Breast epithelium (tissue), 4 donors: ENCODE measurements around the gene CPNE9. TPM values are rescaled to one million over a fixed set of nuclear protein-coding genes. Genes with fewer than 3 reads are reported as not detected.

Experiments used
- DNase-seq, 2 donors: peaks; one replicate each; pipeline ENCODE4 v3.0.0-alpha.2; 2019; ENCODE audit warnings: low spot score in 2 of 2
- H3K27ac ChIP-seq, 2 donors: fragments of 200-600 bp; sonication (generic) in 1 of 2; one replicate each; pipeline ENCODE4 v1.5.1; 2016 to 2019; ENCODE audit warnings: mild to moderate bottlenecking in 1 of 2
- H3K27me3 ChIP-seq, 2 donors: fragments of 200-600 bp; sonication (generic) in 1 of 2; one replicate each; pipeline versions ENCODE4 v1.5.1 to v1.6.0; 2017 to 2019; ENCODE audit warnings: control low read depth in 1 of 2, mild to moderate bottlenecking in 1 of 2
- H3K36me3 ChIP-seq: fragments of 200-600 bp; one replicate; pipeline ENCODE4 v1.5.1; 2019
- H3K4me1 ChIP-seq, 2 donors: fragments of 200-600 bp; sonication (generic); one replicate each; pipeline ENCODE4 v1.5.1; 2016 to 2019; ENCODE audit warnings: control low read depth in 1 of 2
- H3K4me3 ChIP-seq, 3 donors: fragments of 200-600 bp; sonication (generic); 1 replicate in 2 of 3; 2 replicates in 1 of 3; pipeline ENCODE4 v1.5.1; 2016 to 2019; ENCODE audit warnings: mild to moderate bottlenecking in 3 of 3, moderate library complexity in 2 of 3
- H3K9me3 ChIP-seq, 2 donors: fragments of 200-600 bp; sonication (generic) in 1 of 2; one replicate each; pipeline ENCODE4 v1.5.1; 2016 to 2019; ENCODE audit warnings: control low read depth in 1 of 2
- CTCF ChIP-seq, 3 donors: fragments of 450-650 bp; IDR thresholded peaks; one replicate each; pipeline ENCODE4 v1.5.1; 2016 to 2017; ENCODE audit warnings: antibody characterized with exemption in 3 of 3, mild to moderate bottlenecking in 3 of 3, moderate library complexity in 3 of 3
- POLR2A ChIP-seq: fragments of 450-650 bp; IDR thresholded peaks from one replicate; pipeline ENCODE4 v1.6.1; 2016; ENCODE audit warnings: antibody characterized with exemption, mild to moderate bottlenecking, moderate library complexity
- POLR2AphosphoS5 ChIP-seq, 3 donors: sonication (generic); formaldehyde crosslinking; IDR thresholded peaks; one replicate each; pipeline ENCODE4 v1.6.1; 2017; ENCODE audit warnings: antibody characterized with exemption in 3 of 3
- intact Hi-C: fragments of 100-400 bp; cut with DNase I; formaldehyde crosslinking; loops from one replicate; pipeline ENCODE4 v1.15.1; 2023; ENCODE audit warnings: low total_unique reads
- total RNA-seq, 3 donors: library from RNA; depleted of rRNA; stranded (reverse); fragments of >200 nt; gene quantifications; one replicate each; pipeline ENCODE4 v1.1.0, GENCODE V29; 2016

Gene CPNE9
- total RNA-seq, 3 donors from 2014 or later = not detected

GRCh38 chr3:9704347-9705322 is 1.0 kb downstream of the CPNE9 start:
- intact Hi-C loops = no loop called here
- TF ChIP-seq POLR2AphosphoS5 (IDR thresholded peaks at IDR 0.05) (no peak), POLR2A (no peak), CTCF (IDR thresholded peaks at IDR 0.05) (no peak)
- no peak for DNase-seq
- peaks cover 2% of the 10 kb centered on the region for H3K36me3 ChIP-seq
- no peaks in the 10 kb centered on the region for H3K9me3 ChIP-seq
- H3K4me3 ChIP-seq = peak overlapping the region; percentile 8 to 60 (median 47)
- peaks cover 0 to 9% of the 10 kb centered on the region in 2 donors for H3K4me1 ChIP-seq
- H3K27me3 ChIP-seq = no peaks in the 10 kb centered on the region
- H3K27ac ChIP-seq = no peak overlapping the region

DNA sequence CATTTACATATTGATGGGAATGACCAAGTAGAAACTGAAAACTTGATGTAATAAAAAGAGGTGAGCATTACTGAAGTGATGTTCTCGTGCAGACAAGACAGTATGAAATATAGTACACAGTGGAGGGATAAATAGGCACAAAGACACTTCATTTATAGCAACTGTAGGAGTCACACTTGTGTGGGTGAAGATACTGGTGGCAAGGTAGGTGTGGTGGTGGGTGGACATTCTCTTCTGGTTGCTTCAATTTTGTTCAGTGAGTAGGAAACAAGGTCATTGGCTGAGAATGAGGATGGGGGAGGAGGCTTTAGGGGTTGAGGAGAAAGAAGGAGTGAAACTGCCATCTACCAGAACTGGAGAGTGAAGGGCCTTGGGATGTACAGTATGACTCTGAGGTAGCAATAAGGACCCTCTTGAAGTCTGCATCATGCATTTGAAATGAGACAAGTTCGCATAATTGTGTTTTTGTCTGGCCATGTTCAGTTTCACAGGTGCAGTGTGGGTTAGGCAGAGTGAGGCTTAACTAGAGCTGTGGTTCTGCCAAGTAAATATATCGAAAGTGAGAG is 6.6 kb downstream of the CPNE9 start:
- Histone ChIP-seq H3K36me3 (no peaks in the 10 kb centered on the region), H3K4me1 (no peaks in the 10 kb centered on the region), H3K9me3 (no peaks in the 10 kb centered on the region), H3K4me3 (no peak overlapping the region), H3K27ac (no peak overlapping the region), H3K27me3 (no peaks in the 10 kb centered on the region)
- no peak for DNase-seq
- TF ChIP-seq POLR2AphosphoS5 (IDR thresholded peaks at IDR 0.05) (no peak), POLR2A (no peak), CTCF (IDR thresholded peaks at IDR 0.05) (no peak)
- intact Hi-C loops = no loop called here

- H3K9me3 ChIP-seq = no peaks in the 10 kb centered on the region
- H3K27ac ChIP-seq = no peak overlapping the region
- intact Hi-C loops = no loop called here
- no peaks in the 10 kb centered on the region for H3K36me3 ChIP-seq
- TF ChIP-seq CTCF (IDR thresholded peaks at IDR 0.05) = no peak
- no peak for TF ChIP-seq POLR2A
- TF ChIP-seq POLR2AphosphoS5 (IDR thresholded peaks at IDR 0.05) = no peak
- no peaks in the 10 kb centered on the region for H3K4me1 ChIP-seq
- no peak for DNase-seq
- H3K27me3 ChIP-seq = no peaks in the 10 kb centered on the region
- H3K4me3 ChIP-seq = no peak overlapping the region
Observed at GRCh38 chr3:9712415-9712814, 8.8 kb downstream of the CPNE9 start.

GRCh38 chr3:9713142-9713541 is 9.5 kb downstream of the CPNE9 start:
- TF ChIP-seq CTCF (IDR thresholded peaks at IDR 0.05) (no peak), POLR2AphosphoS5 (IDR thresholded peaks at IDR 0.05) (no peak), POLR2A (no peak)
- Histone ChIP-seq H3K27me3 (no peaks in the 10 kb centered on the region), H3K4me1 (no peaks in the 10 kb centered on the region), H3K36me3 (no peaks in the 10 kb centered on the region), H3K27ac (no peak overlapping the region), H3K4me3 (no peak overlapping the region), H3K9me3 (no peaks in the 10 kb centered on the region)
- DNase-seq = no peak
- intact Hi-C loops = no loop called here

DNA sequence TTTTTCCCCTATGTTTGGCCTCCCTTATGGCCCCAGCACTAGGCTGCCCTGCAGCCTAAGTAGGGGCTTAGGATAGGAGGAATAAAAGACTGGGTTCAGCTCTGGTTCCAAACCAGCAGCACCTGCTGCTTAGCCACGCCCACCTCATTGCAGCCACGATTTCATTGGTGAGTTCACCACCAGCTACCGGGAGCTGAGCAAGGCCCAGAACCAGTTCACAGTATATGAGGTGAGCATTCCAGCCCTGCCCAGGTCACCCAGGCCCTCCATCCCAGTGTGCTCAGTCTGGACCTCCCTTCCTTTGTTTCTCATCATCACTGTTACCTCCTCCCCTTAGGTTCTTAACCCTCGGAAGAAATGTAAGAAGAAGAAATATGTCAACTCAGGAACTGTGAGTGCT is 11.5 kb downstream of the CPNE9 start:
- Histone ChIP-seq H3K27ac (peak overlapping the region; percentile 50 to 86), H3K4me1 (no peaks in the 10 kb centered on the region), H3K4me3 (no peak overlapping the region), H3K27me3 (no peaks in the 10 kb centered on the region), H3K9me3 (no peaks in the 10 kb centered on the region), H3K36me3 (no peaks in the 10 kb centered on the region)
- no peak for DNase-seq
- intact Hi-C loops = no loop called here
- no peak for TF ChIP-seq POLR2AphosphoS5 (IDR thresholded peaks at IDR 0.05)
- TF ChIP-seq POLR2A = no peak
- TF ChIP-seq CTCF (IDR thresholded peaks at IDR 0.05) = no peak
